Keratinocyte (primary cell): Measurements from ENCODE around the gene HOXD4.

Experiments
- CTCF ChIP-seq, 3 experiments: IDR thresholded peaks in 1 of 3; conservative IDR thresholded peaks in 1 of 3; optimal IDR thresholded peaks in 1 of 3; 2 replicates in 2 of 3; 3 replicates in 1 of 3; pipeline versions ENCODE3 to v1.5.1; 2011; ENCODE audit warnings: low read length in 3 of 3, mild to moderate bottlenecking in 3 of 3, moderate library complexity in 2 of 3, control low read depth in 1 of 3, inconsistent platforms in 1 of 3; ENCODE audit not compliant: insufficient read depth in 2 of 3; ENCODE audit errors: extremely low read depth in 1 of 3
- EZH2 ChIP-seq: IDR thresholded peaks from one replicate; pipeline ENCODE4 v1.6.1; 2012; ENCODE audit warnings: inconsistent platforms, mild to moderate bottlenecking, low read length, moderate library complexity

- TF ChIP-seq CTCF (optimal IDR thresholded peaks at IDR 0.05 in 1 of 3, IDR thresholded peaks at IDR 0.05 in 1 of 3, conservative IDR thresholded peaks at IDR 0.05 in 1 of 3; ENCODE audit: extremely low read depth in 1 of 3, insufficient read depth in 2 of 3, low read length in 3 of 3) (no peak), EZH2 (no peak)
Observed at GRCh38 chr2:176146645-176147044, 4.7 kb upstream of the HOXD4 start.
